HG03558 (cell line): Measurements from ENCODE around the gene SLC31A2.
"Not testable (repeated sequence)": the region's sequence is repeated elsewhere in the genome, so short reads cannot be mapped to it uniquely, and the experiment has no call there.

Source experiments
- ATAC-seq: cut with Tn5 transposase; IDR thresholded peaks from one replicate; pipeline ENCODE4 v1.9.1; 2021; ENCODE audit warnings: moderate number of reproducible peaks; ENCODE audit not compliant: unreplicated experiment; ENCODE audit errors: extremely low read depth

SLC31A2 gene

DNA sequence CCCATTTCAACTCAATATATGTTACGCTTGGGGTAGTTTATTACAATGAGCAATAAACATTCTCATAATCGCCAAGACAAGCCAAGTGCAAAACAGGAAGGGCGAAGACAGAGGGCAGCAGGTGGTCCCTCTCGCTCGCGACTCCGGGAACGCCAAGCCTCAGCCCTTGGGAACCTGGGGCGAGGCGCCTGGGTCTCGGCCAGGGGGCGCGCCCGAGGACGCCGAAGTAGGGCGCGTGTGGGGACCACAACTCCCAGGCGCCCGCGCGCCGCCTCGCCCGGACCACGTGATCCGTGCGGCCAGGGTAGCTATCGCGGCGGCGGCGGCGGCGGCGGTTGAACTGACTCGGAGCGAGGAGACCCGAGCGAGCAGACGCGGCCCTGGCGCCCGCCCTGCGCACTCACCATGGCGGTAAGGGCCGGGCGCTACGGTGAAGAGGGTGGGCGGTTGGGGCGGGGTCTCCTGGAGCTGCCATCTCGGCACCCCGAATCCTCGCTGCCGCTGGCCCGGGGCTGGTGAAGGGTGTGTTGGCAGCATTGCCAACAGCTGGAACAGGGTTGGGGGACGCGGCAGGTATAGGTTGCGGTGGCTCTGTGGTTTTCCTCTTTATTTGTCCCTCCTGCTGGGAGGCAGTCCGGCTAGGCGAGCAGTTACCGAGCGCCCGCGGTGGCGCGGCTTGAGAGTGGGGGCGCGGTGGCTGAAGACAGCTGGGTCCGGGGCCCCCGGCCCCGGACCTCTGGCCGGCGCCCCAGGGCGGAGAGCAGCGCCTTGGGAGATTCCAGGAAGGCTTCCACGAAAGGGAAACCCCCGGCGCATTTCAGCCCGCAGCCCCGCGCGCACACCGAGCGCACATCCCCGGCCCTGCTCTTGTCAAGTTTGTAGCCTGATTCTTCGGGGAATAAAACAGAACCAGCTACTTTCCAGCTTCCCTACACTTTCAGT, at the start of gene SLC31A2:
SLC31A2 (plus strand) TSS at position 338 of the 942 bp plus-strand sequence; CDS start at position 406, 68 bp downstream.
- ATAC-seq, result peak; percentile 92

- not testable (repeated sequence) for ATAC-seq
Measured at GRCh38 chr9:113105345-113105744, 45.5 kb upstream of the SLC31A2 start.

GRCh38 chr9:113111065-113111951, 39.5 kb upstream of the SLC31A2 start:
- ATAC-seq, result not testable (repeated sequence)

DNA sequence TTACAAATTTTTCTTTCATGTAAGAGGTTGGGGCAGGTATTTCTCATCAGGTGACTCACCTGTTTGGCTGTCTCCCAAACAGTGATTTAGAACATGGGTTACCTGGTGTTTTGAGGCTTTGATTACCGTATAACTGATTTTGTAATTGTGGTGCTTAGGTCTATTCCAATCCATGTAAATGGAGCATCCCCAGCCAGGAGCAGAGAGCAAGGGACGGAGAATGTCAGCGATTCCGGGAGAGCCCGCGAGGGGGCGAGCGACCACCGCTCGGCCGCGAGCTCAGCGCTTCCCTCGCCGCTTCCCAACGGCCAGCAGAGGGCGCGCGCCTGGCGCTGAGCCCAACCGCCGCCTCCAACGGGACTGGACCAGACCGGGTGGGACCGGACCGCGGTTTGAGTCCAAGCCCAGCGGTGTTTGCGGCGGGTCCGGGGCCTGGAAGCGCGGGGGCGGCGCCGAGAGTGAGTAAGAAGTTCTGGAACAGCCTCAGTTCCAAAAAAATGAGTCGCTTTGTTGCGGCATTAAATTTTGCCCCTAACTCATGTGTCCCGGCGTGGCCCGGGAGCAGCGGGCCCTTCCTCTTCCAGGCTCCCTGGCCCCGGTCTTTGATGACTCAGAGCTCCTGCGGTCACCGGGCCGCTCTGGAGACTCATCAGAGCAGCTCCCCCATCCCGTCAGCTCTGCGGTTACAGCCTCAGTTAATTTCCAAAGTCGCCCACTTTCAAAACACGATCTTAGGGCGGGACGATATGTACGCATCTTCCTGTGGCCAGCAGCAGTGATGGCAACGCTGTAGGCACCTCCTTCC, 37.9 kb upstream of the SLC31A2 start:
- ATAC-seq, result peak; percentile 61

GRCh38 chr9:113118829-113119228, 32.0 kb upstream of the SLC31A2 start:
- ATAC-seq, result not testable (repeated sequence)

DNA sequence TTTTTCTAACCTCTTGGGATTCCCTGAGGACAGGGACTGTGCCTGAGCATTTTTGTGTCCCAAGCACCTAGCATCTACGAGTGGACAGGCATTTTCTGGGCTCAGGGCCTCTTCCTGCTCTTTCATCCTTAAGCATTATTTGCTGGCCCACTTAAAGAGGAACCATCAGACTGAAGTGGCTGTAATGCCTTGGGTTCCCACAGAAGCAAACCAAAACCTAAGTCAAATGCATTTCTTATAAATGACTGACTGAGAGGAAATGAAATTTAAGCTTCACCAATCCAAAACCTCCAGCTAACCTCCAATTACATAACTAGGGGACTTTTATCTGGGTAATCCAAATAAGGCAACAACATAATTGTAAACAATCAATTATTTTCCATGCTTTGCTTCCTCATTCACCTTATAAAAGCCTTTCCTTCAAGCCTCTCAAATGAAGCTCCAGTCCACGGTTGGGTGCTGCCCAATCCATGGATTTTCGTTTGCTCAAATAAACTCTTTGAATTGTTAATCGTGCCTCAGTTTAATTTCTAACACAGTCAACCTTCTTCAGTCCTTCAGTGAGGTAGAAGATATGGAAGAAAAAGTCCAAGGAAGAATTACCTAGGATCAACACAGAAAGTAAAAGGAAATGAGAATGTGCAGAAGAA, 25.3 kb upstream of the SLC31A2 start:
- ATAC-seq, result no peak

GRCh38 chr9:113129466-113129865, 21.3 kb upstream of the SLC31A2 start:
- ATAC-seq, result no peak

- ATAC-seq, result no peak
Measured at GRCh38 chr9:113129884-113130283, 20.9 kb upstream of the SLC31A2 start.

GRCh38 chr9:113131689-113132151, 19.1 kb upstream of the SLC31A2 start:
- no peak for ATAC-seq

DNA sequence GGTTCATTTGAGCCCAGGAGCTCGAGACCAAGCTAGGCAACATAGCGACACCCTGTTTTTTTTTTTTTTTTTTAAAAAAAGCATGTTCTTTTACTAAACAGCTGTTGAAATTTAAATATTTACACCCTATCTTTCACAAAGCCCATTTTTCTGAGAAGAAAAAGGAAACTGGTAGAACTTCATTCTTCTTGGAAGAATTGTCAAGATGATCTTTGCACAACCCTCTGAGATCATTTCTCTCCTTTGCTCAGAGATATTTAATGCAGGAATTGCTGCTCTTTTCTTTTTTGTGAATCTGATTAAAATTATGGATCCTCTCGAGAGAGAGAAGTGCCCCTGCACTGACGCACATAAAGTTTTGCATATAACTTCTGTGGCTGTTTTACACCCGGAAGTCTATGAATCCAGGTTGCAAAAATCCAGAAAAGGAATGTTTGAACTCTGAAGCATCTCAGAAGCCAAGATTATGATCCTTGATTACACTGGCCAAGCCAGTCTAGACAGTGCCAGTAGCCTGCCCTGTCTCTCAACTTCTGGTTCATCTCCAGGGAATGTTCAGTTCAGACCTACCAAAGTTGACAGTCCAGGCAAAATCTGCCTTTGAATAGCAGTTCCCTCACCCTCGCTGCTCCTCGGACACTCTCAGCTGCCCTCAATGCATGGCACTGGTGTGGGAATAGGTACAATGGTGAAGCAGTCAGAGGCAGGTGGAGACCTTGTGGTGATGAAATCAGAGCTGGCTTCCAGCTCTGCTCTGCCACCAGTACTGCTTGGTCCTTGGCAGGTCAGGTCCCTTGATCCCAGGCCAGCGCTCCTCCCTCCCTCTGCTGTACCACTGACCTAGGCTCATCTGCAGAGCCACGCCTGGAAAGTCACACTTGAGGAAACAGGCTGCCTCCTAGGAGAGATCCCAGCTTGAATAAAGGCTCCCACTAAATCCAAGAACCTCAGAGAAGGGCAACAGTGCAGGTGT, 13.3 kb upstream of the SLC31A2 start:
- ATAC-seq, result no peak

GRCh38 chr9:113138760-113139159, 12.0 kb upstream of the SLC31A2 start:
- no peak for ATAC-seq

- ATAC-seq, result no peak
Measured at GRCh38 chr9:113139225-113139829, 11.5 kb upstream of the SLC31A2 start.

- ATAC-seq, result no peak
Measured at GRCh38 chr9:113139953-113140352, 10.9 kb upstream of the SLC31A2 start.

GRCh38 chr9:113140896-113141295, 9.9 kb upstream of the SLC31A2 start:
- ATAC-seq, result not testable (repeated sequence)

DNA sequence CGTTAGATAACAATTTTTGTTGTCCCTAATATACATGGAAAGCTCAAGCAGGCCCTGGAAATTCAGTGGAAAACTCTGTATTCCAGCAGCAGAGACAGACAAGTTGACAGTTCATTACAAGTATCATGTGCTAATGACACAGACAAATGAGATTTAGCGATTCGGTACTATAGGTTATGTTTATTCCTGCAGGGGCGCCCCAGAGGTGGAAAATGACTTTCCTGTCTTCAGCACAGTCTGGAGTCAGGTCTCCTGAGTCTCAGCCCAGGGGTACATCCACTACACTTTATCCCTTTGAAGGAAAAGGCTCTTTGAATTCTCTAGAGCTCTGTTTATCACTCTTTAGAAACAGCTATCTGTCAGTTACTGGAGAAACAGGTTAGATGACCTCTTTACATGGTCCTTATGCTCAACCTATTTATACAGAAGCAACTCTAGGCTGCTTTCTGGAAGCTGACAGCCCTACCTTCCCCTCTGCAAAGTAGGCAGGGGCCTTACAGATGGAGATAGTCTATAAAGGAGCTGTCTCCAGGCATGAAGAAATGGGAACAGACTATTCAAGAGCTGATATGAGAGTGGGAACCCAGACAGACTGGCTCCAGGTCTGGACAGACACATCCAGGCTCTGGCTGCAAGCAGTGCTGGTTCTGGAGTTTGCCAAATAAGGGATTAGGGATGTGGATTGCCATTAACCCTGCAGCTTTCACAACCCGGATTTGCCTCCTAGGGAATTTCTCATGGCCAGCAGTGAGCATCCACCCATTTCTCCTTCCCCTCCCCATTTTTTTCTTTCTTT, 7.2 kb upstream of the SLC31A2 start:
- ATAC-seq, result no peak

- ATAC-seq, result no peak
Measured at GRCh38 chr9:113148372-113148705, 2.5 kb upstream of the SLC31A2 start.

GRCh38 chr9:113148781-113149510, 1.9 kb upstream of the SLC31A2 start:
- no peak for ATAC-seq
